ENCODE measurements around the gene CHAT. TPM values are rescaled to one million over a fixed set of nuclear protein-coding genes. Genes with fewer than 3 reads are reported as not detected.
A peak's percentile ranks its signal among the peaks of the same experiment; 100 is the strongest.

The CHAT gene
- total RNA-seq, 4 donors from 2014 or later: not detected

GRCh38 chr10:49593998-49594397, 19.8 kb upstream of the CHAT start:
- 69 to 70% methylated on average over 4 of the region's 4 CpGs for WGBS, 2 donors
- DNase-seq: no peak
- H3K4me3 ChIP-seq (replicated peaks in 1 of 3): no peak overlapping the region
- intact Hi-C loops (cut with DNase I): no loop called here
- TF ChIP-seq CTCF (IDR thresholded peaks at IDR 0.05) (no peak), POLR2A (IDR thresholded peaks at IDR 0.05) (no peak)
- no peaks in the 10 kb centered on the region for H3K36me3 ChIP-seq
- H3K9me3 ChIP-seq: no peaks in the 10 kb centered on the region
- no peak overlapping the region for H3K27ac ChIP-seq
- H3K4me1 ChIP-seq: no peaks in the 10 kb centered on the region
- H3K27me3 ChIP-seq: no peaks in the 10 kb centered on the region

GRCh38 chr10:49594594-49594993, 19.2 kb upstream of the CHAT start:
- Histone ChIP-seq H3K36me3 (no peaks in the 10 kb centered on the region), H3K27ac (no peak overlapping the region), H3K4me1 (no peaks in the 10 kb centered on the region), H3K4me3 (replicated peaks in 1 of 3) (no peak overlapping the region), H3K9me3 (no peaks in the 10 kb centered on the region), H3K27me3 (no peaks in the 10 kb centered on the region)
- WGBS, 2 donors: 1 to 2% methylated on average over 6 of the region's 6 CpGs
- TF ChIP-seq POLR2A (IDR thresholded peaks at IDR 0.05) (no peak), CTCF (IDR thresholded peaks at IDR 0.05) (peak in 5 of 6 experiments; percentile 45 to 79 (median 60))
- DNase-seq: peak; percentile 24 to 38
- intact Hi-C loops (cut with DNase I): no loop called here

- no peak overlapping the region for H3K27ac ChIP-seq
- TF ChIP-seq CTCF (IDR thresholded peaks at IDR 0.05) (no peak), POLR2A (IDR thresholded peaks at IDR 0.05) (no peak)
- H3K36me3 ChIP-seq: no peaks in the 10 kb centered on the region
- no peak for DNase-seq
- H3K4me1 ChIP-seq: no peaks in the 10 kb centered on the region
- H3K4me3 ChIP-seq (replicated peaks in 1 of 3): no peak overlapping the region
- WGBS, 2 donors: 56 to 58% methylated on average over 9 to 10 of the region's 10 CpGs
- intact Hi-C loops (cut with DNase I): no loop called here
- H3K9me3 ChIP-seq: no peaks in the 10 kb centered on the region
- no peaks in the 10 kb centered on the region for H3K27me3 ChIP-seq
These were observed 18.7 kb upstream of the CHAT start for GRCh38 chr10:49595003-49595712.

GRCh38 chr10:49595713-49596492, 17.9 kb upstream of the CHAT start:
- 51 to 66% methylated on average over 13 of the region's 13 CpGs for WGBS, 2 donors
- Histone ChIP-seq H3K9me3 (no peaks in the 10 kb centered on the region), H3K27ac (no peak overlapping the region), H3K4me1 (no peaks in the 10 kb centered on the region), H3K27me3 (no peaks in the 10 kb centered on the region), H3K4me3 (replicated peaks in 1 of 3) (no peak overlapping the region), H3K36me3 (no peaks in the 10 kb centered on the region)
- intact Hi-C loops (cut with DNase I): no loop called here
- TF ChIP-seq CTCF (IDR thresholded peaks at IDR 0.05) (no peak), POLR2A (IDR thresholded peaks at IDR 0.05) (no peak)
- no peak for DNase-seq

GRCh38 chr10:49596493-49596809, 17.4 kb upstream of the CHAT start:
- Histone ChIP-seq H3K9me3 (no peaks in the 10 kb centered on the region), H3K27me3 (no peaks in the 10 kb centered on the region), H3K4me3 (replicated peaks in 1 of 3) (no peak overlapping the region), H3K4me1 (no peaks in the 10 kb centered on the region), H3K36me3 (no peaks in the 10 kb centered on the region), H3K27ac (no peak overlapping the region)
- 44 to 49% methylated on average over 3 of the region's 3 CpGs for WGBS, 2 donors
- DNase-seq: no peak
- intact Hi-C loops (cut with DNase I): no loop called here
- no peak for TF ChIP-seq POLR2A (IDR thresholded peaks at IDR 0.05)
- no peak for TF ChIP-seq CTCF (IDR thresholded peaks at IDR 0.05)
